ENCODE data around the gene CEP162.

- TF ChIP-seq CREB1 (IDR thresholded peaks at IDR 0.05) (no peak), RFX5 (IDR thresholded peaks at IDR 0.05; ENCODE audit: borderline replicate concordance, low read depth, low read length) (no peak), CTCF (IDR thresholded peaks at IDR 0.05; ENCODE audit: control extremely low read depth in 1 of 3, insufficient read depth in 1 of 3, low read depth in 1 of 3, low read length in 3 of 3) (no peak), TBP (IDR thresholded peaks at IDR 0.05; ENCODE audit: low read depth, low read length) (no peak), RNF2 (IDR thresholded peaks at IDR 0.05; ENCODE audit: borderline replicate concordance, low read depth, low read length, missing control alignments, poor library complexity, severe bottlenecking) (no peak)
Measured at GRCh38 chr6:84258268-84258667, 30.8 kb upstream of the CEP162 start.

Data from H1 (cell line).